ENCODE measurements around the gene SLC10A7.

DNA sequence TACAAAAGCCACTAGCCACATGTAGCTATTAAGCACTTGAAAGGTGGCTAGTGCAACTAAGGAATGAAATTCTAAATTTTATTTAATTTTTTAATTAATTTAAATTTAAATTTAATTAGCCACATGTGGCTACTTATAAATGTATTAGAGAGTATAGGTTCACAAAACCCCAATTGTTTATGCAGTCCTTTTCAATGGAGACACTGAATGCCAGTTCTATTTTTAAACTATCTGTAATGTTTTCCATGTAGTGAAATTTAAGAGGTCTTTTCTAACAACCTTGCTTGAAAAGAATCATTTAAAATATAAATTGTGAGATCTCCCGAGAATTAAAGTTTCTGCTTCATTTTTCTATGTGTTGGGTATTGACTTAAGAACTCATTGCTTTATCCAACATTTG, 154.4 kb downstream of the SLC10A7 start:
- TF ChIP-seq, protein P1, sequence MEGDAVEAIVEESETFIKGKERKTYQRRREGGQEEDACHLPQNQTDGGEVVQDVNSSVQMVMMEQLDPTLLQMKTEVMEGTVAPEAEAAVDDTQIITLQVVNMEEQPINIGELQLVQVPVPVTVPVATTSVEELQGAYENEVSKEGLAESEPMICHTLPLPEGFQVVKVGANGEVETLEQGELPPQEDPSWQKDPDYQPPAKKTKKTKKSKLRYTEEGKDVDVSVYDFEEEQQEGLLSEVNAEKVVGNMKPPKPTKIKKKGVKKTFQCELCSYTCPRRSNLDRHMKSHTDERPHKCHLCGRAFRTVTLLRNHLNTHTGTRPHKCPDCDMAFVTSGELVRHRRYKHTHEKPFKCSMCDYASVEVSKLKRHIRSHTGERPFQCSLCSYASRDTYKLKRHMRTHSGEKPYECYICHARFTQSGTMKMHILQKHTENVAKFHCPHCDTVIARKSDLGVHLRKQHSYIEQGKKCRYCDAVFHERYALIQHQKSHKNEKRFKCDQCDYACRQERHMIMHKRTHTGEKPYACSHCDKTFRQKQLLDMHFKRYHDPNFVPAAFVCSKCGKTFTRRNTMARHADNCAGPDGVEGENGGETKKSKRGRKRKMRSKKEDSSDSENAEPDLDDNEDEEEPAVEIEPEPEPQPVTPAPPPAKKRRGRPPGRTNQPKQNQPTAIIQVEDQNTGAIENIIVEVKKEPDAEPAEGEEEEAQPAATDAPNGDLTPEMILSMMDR (IDR thresholded peaks at IDR 0.05; ENCODE audit: control extremely low read depth in 1 of 3, insufficient read depth in 1 of 3, low read depth in 1 of 3, low read length in 3 of 3): no peak
- TF ChIP-seq POLR2AphosphoS5 (IDR thresholded peaks at IDR 0.05; ENCODE audit: low read depth, low read length) (no peak), RFX5 (IDR thresholded peaks at IDR 0.05; ENCODE audit: borderline replicate concordance, low read depth, low read length) (no peak), BACH1 (IDR thresholded peaks at IDR 0.05; ENCODE audit: low read length) (no peak)
